K562 (cell line): ENCODE data around the gene FBXO48. TPM values are rescaled to one million over a fixed set of nuclear protein-coding genes. Genes with fewer than 3 reads are reported as not detected.

Source experiments
- ATAC-seq: fragments of 200-7000 bp; cut with Tn5 transposase; 3 replicates; pipeline ENCODE4 v1.9.1; 2020; ENCODE audit warnings: moderate library complexity
- BruUV-seq: library from RNA; stranded (reverse); fragments of 400-500 nt; replicated peaks from 2 replicates; lab custom pipeline; 2021; lab: Mats Ljungman, UMichigan
- CTCF ChIA-PET: fragments of 300-600 bp; formaldehyde crosslinking; extraction: SDS; loops from one replicate; lab custom pipeline; 2021; ENCODE audit warnings: low intra/inter-chr PET ratio; lab: Yijun Ruan, JAX
- POLR2A ChIA-PET: fragments of 300-600, 350-650 bp; sonication (Branson Sonifier 250); formaldehyde crosslinking; extraction: SDS; loops from one replicate; lab custom pipeline; 2021; ENCODE audit warnings: antibody characterized with exemption, inconsistent platforms; lab: Yijun Ruan, JAX
- DNase-seq, 4 experiments: peaks; one replicate each; pipeline versions ENCODE4 v3.0.0 to v3.0.0-alpha.2; 2011 to 2018; ENCODE audit warnings: low spot score in 3 of 4, mixed read lengths in 3 of 4; ENCODE audit errors: extremely low read depth in 1 of 4
- FAIRE-seq: peaks from 2 replicates; lab custom pipeline; 2011; peaks lifted over from hg19 to GRCh38; lab: Jason Lieb, UNC
- H2AFZ ChIP-seq: 2 replicates; pipeline ENCODE4 v1.6.0; 2011; ENCODE audit warnings: low read depth, low read length, control low read depth, inconsistent platforms
- H3K27ac ChIP-seq: fragments of 200-600 bp; 3 replicates; pipeline ENCODE4 v1.8.0; 2011; ENCODE audit warnings: low read depth, mild to moderate bottlenecking, control low read depth, inconsistent platforms, low read length, moderate library complexity, mixed read lengths; ENCODE audit errors: extremely low read depth
- H3K27me3 ChIP-seq, 2 experiments: fragments of 300-600 bp in 1 of 2; 2 replicates in 1 of 2; 3 replicates in 1 of 2; pipeline versions ENCODE4 v1.6.0 to v1.8.0; 2011; ENCODE audit warnings: inconsistent platforms in 2 of 2, low read length in 2 of 2, mild to moderate bottlenecking in 1 of 2, mixed read lengths in 1 of 2, moderate library complexity in 1 of 2; ENCODE audit not compliant: control insufficient read depth in 2 of 2, insufficient read depth in 2 of 2
- H3K36me3 ChIP-seq: fragments of 300-600 bp; 3 replicates; pipeline ENCODE4 v1.8.0; 2011; ENCODE audit warnings: mild to moderate bottlenecking, low read length, inconsistent platforms; ENCODE audit not compliant: control insufficient read depth, insufficient read depth
- H3K4me1 ChIP-seq, 2 experiments: fragments of 200-600 bp in 1 of 2; replicated peaks in 1 of 2; 2 replicates in 1 of 2; 3 replicates in 1 of 2; pipeline versions ENCODE4 v1.5.1 to v1.8.0; 2011; ENCODE audit warnings: inconsistent platforms in 2 of 2, low read length in 2 of 2, mild to moderate bottlenecking in 1 of 2, mixed read lengths in 1 of 2, moderate library complexity in 1 of 2; ENCODE audit not compliant: control insufficient read depth in 2 of 2, insufficient read depth in 2 of 2
- H3K4me2 ChIP-seq: 2 replicates; pipeline ENCODE4 v1.6.1; 2011; ENCODE audit warnings: low read length, control low read depth, inconsistent platforms, mixed read lengths; ENCODE audit not compliant: insufficient read depth
- H3K4me3 ChIP-seq: fragments of 200-600 bp; sonication (generic), shearing (Covaris generic); 2 replicates; pipeline ENCODE4 v1.5.1; 2016; ENCODE audit warnings: control low read depth, inconsistent platforms
- H3K79me2 ChIP-seq: fragments of 200-600 bp; 3 replicates; pipeline ENCODE4 v1.8.0; 2011; ENCODE audit warnings: low read length, inconsistent platforms; ENCODE audit not compliant: control insufficient read depth, insufficient read depth
- H3K9ac ChIP-seq, 2 experiments: 2 replicates each; pipeline versions ENCODE4 v1.6.0 to v1.6.1; 2011; ENCODE audit warnings: low read depth in 2 of 2, low read length in 2 of 2, control low read depth in 1 of 2, inconsistent platforms in 1 of 2, mild to moderate bottlenecking in 1 of 2, mixed read lengths in 1 of 2; ENCODE audit not compliant: insufficient read depth in 1 of 2
- H3K9me1 ChIP-seq: one replicate; pipeline ENCODE4 v1.6.0; 2011; ENCODE audit warnings: inconsistent platforms, mild to moderate bottlenecking, low read length, moderate library complexity; ENCODE audit not compliant: control insufficient read depth, insufficient read depth
- H3K9me3 ChIP-seq: replicated peaks from 2 replicates; pipeline ENCODE4 v1.5.1; 2011; ENCODE audit warnings: low read depth, low read length, inconsistent platforms; ENCODE audit not compliant: control insufficient read depth, insufficient read depth
- H4K20me1 ChIP-seq: replicated peaks from 2 replicates; pipeline ENCODE4 v1.6.1; 2011; ENCODE audit warnings: low read length, inconsistent platforms, mixed read lengths; ENCODE audit not compliant: control insufficient read depth, insufficient read depth
- KLF13 ChIP-seq: fragments of 450-650 bp; IDR thresholded peaks from 2 replicates; pipeline ENCODE4 v1.6.1; 2016; ENCODE audit warnings: missing genetic modification characterization, low read depth, mild to moderate bottlenecking, missing compliant biosample characterization, moderate library complexity, borderline replicate concordance
- SIRT6 ChIP-seq: IDR thresholded peaks from one replicate; pipeline ENCODE4 v1.6.1; 2012; ENCODE audit warnings: low read depth, mild to moderate bottlenecking, control low read depth, inconsistent platforms, low read length, moderate library complexity
- SRSF1 ChIP-seq: fragments of 200-400 bp; formaldehyde crosslinking; IDR thresholded peaks from 2 replicates; pipeline ENCODE4 v1.6.1; 2017; ENCODE audit warnings: mild to moderate bottlenecking, low read depth, low read length, moderate library complexity
- TRIM24 ChIP-seq, 2 experiments: fragments of 450-650 bp; IDR thresholded peaks; 2 replicates each; pipeline ENCODE4 v1.6.1; 2016
- WGBS: fragments of 100-300 bp; shearing (Covaris generic); methylation state at CpG from one replicate; pipeline ENCODE4 v1.1.6; 2016; ENCODE audit warnings: low coverage, mixed read lengths; ENCODE audit not compliant: insufficient coverage; ENCODE audit errors: missing lambda C conversion rate; 5-methylcytosine and 5-hydroxymethylcytosine counted together
- in situ Hi-C: fragments of 300-500 bp; cut with MboI; formaldehyde crosslinking; loops from 4 replicates; pipeline ENCODE4 v1.15.0; 2018; ENCODE audit warnings: inconsistent platforms, mixed read lengths
- intact Hi-C: fragments of 100-400 bp; cut with micrococcal nuclease; formaldehyde crosslinking; loops from 2 replicates; pipeline ENCODE4 v1.14.2; 2022
- polyA plus RNA-seq, 8 experiments: library from polyadenylated mRNA; depleted of rRNA in 4 of 8; stranded (reverse) in 5 of 8; unstranded in 3 of 8; fragments of >200 nt; fragmentation: Nextera tagmentation in 2 of 8; fragmentation: Illumina TruSeq in 1 of 8; extraction: Ambion mirVana in 2 of 8; extraction: Trizol in 1 of 8; gene quantifications; 2 replicates each; pipeline versions ENCODE4 v1.2.1 to v1.2.3, GENCODE V29; 2011 to 2014; ENCODE audit warnings: inconsistent platforms in 1 of 8, missing spikeins in 1 of 8
- total RNA-seq, 7 experiments: library from RNA; depleted of rRNA in 6 of 7; stranded (reverse); fragments of >200 nt in 6 of 7; fragmentation: Illumina TruSeq in 2 of 7; extraction: Trizol in 2 of 7; gene quantifications; 2 replicates each; pipeline versions ENCODE4 v1.2.1 to v1.2.3, GENCODE V29; 2011 to 2021; ENCODE audit warnings: low replicate concordance in 1 of 7
- TF ChIP-seq, protein P1 (sequence below), 3 experiments: fragments of 200-800 bp in 1 of 3; fragments of 250-450 bp in 1 of 3; fragments of 450-650 bp in 1 of 3; sonication (Bioruptor Pico) in 1 of 3; sonication (Bioruptor generic) in 1 of 3; formaldehyde crosslinking in 1 of 3; IDR thresholded peaks; 2 replicates each; pipeline versions ENCODE4 v1.6.1 to v1.8.0; 2016 to 2022; ENCODE audit warnings: mild to moderate bottlenecking in 2 of 3, missing genetic modification characterization in 2 of 3, missing compliant biosample characterization in 1 of 3, moderate library complexity in 1 of 3
- TF ChIP-seq, protein P2 (sequence below): sonication (generic); formaldehyde crosslinking; IDR thresholded peaks from 2 replicates; pipeline ENCODE4 v1.8.0; 2022; ENCODE audit warnings: missing genetic modification reagents, mild to moderate bottlenecking, borderline replicate concordance
- TF ChIP-seq, protein P3 (sequence below): fragments of 250-450 bp; sonication (Bioruptor Pico); IDR thresholded peaks from 2 replicates; pipeline ENCODE4 v1.5.0; 2020; ENCODE audit warnings: mild to moderate bottlenecking, borderline replicate concordance
- TF ChIP-seq, protein P4 (sequence below): fragments of 450-650 bp; formaldehyde crosslinking; IDR thresholded peaks from 2 replicates; pipeline ENCODE4 v1.4.0; 2020; ENCODE audit warnings: mild to moderate bottlenecking, moderate library complexity
- TF ChIP-seq, protein P5 (sequence below): fragments of 450-650 bp; formaldehyde crosslinking; IDR thresholded peaks from 2 replicates; pipeline ENCODE4 v1.4.0; 2022; ENCODE audit warnings: missing genetic modification characterization
- TF ChIP-seq, protein P6 (sequence below): fragments of 450-650 bp; IDR thresholded peaks from 2 replicates; pipeline ENCODE4 v1.6.1; 2016; ENCODE audit warnings: borderline replicate concordance

Gene FBXO48
- total and polyA plus RNA-seq, 9 of the 15 experiments (the other 6 are each of a cell fraction or from before 2014, with no cell fraction given) = 0.36 to 1.8 (median 0.73) TPM

DNA sequence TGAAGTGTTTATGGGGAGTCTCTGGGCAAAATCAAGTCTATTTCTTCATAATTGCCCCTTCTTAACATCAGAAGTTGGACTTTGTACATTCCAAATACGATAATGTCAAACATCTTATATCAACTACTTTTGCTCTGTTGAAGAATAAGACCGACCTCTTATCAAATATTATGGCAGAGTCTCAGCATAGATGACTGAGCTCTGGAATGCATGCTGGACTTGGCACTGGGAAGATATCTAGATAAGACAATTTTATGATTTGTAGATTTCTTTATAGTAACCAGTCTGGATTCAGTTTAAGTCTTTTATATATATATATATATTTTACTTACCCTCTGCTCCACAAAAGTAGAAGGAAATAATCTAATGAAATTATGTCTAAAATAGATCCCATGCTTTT, 8.5 kb upstream of the FBXO48 start:
- H3K9me3 ChIP-seq = no peaks in the 10 kb centered on the region
- POLR2A ChIA-PET = no interaction called here
- no peaks in the 10 kb centered on the region for H4K20me1 ChIP-seq
- 22% methylated on average over 2 of the region's 2 CpGs for WGBS
- no peak overlapping the region for H2AFZ ChIP-seq
- no peaks in the 10 kb centered on the region for H3K36me3 ChIP-seq
- no peaks in the 10 kb centered on the region for H3K9me1 ChIP-seq
- FAIRE-seq (no peak), DNase-seq (no peak), ATAC-seq (no peak)
- H3K4me3 ChIP-seq = no peak overlapping the region
- in situ Hi-C loops (loop anchor here (25.0 kb wide), 1 partner anchor 162 kb away; the partner anchor contains the start of gene PROKR1), intact Hi-C loops (no loop called here)
- no peak overlapping the region for H3K4me2 ChIP-seq
- H3K79me2 ChIP-seq = no peaks in the 10 kb centered on the region
- no peak overlapping the region for H3K9ac ChIP-seq
- no TSS peak for BruUV-seq
- peaks cover 0 to 3% of the 10 kb centered on the region in 2 experiments; a peak in 3 of 5 replicates for H3K4me1 ChIP-seq
- CTCF ChIA-PET = no interaction called here
- H3K27ac ChIP-seq = no peak overlapping the region
- no peaks in the 10 kb centered on the region for H3K27me3 ChIP-seq
- TF ChIP-seq, protein P1, sequence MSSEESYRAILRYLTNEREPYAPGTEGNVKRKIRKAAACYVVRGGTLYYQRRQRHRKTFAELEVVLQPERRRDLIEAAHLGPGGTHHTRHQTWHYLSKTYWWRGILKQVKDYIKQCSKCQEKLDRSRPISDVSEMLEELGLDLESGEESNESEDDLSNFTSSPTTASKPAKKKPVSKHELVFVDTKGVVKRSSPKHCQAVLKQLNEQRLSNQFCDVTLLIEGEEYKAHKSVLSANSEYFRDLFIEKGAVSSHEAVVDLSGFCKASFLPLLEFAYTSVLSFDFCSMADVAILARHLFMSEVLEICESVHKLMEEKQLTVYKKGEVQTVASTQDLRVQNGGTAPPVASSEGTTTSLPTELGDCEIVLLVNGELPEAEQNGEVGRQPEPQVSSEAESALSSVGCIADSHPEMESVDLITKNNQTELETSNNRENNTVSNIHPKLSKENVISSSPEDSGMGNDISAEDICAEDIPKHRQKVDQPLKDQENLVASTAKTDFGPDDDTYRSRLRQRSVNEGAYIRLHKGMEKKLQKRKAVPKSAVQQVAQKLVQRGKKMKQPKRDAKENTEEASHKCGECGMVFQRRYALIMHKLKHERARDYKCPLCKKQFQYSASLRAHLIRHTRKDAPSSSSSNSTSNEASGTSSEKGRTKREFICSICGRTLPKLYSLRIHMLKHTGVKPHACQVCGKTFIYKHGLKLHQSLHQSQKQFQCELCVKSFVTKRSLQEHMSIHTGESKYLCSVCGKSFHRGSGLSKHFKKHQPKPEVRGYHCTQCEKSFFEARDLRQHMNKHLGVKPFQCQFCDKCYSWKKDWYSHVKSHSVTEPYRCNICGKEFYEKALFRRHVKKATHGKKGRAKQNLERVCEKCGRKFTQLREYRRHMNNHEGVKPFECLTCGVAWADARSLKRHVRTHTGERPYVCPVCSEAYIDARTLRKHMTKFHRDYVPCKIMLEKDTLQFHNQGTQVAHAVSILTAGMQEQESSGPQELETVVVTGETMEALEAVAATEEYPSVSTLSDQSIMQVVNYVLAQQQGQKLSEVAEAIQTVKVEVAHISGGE (CRISPR knock-in tag; IDR thresholded peaks at IDR 0.05) = no peak
- TF ChIP-seq SRSF1 (no peak), KLF13 (tag) (no peak), SIRT6 (no peak), TRIM24 (IDR thresholded peaks at IDR 0.05) (no peak)
- TF ChIP-seq, protein P2, sequence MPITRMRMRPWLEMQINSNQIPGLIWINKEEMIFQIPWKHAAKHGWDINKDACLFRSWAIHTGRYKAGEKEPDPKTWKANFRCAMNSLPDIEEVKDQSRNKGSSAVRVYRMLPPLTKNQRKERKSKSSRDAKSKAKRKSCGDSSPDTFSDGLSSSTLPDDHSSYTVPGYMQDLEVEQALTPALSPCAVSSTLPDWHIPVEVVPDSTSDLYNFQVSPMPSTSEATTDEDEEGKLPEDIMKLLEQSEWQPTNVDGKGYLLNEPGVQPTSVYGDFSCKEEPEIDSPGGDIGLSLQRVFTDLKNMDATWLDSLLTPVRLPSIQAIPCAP (CRISPR knock-in tag) = no peak
- TF ChIP-seq, protein P3, sequence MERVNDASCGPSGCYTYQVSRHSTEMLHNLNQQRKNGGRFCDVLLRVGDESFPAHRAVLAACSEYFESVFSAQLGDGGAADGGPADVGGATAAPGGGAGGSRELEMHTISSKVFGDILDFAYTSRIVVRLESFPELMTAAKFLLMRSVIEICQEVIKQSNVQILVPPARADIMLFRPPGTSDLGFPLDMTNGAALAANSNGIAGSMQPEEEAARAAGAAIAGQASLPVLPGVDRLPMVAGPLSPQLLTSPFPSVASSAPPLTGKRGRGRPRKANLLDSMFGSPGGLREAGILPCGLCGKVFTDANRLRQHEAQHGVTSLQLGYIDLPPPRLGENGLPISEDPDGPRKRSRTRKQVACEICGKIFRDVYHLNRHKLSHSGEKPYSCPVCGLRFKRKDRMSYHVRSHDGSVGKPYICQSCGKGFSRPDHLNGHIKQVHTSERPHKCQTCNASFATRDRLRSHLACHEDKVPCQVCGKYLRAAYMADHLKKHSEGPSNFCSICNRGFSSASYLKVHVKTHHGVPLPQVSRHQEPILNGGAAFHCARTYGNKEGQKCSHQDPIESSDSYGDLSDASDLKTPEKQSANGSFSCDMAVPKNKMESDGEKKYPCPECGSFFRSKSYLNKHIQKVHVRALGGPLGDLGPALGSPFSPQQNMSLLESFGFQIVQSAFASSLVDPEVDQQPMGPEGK = no peak
- TF ChIP-seq, protein P4, sequence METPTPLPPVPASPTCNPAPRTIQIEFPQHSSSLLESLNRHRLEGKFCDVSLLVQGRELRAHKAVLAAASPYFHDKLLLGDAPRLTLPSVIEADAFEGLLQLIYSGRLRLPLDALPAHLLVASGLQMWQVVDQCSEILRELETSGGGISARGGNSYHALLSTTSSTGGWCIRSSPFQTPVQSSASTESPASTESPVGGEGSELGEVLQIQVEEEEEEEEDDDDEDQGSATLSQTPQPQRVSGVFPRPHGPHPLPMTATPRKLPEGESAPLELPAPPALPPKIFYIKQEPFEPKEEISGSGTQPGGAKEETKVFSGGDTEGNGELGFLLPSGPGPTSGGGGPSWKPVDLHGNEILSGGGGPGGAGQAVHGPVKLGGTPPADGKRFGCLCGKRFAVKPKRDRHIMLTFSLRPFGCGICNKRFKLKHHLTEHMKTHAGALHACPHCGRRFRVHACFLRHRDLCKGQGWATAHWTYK (CRISPR knock-in tag) = no peak
- TF ChIP-seq, protein P5, sequence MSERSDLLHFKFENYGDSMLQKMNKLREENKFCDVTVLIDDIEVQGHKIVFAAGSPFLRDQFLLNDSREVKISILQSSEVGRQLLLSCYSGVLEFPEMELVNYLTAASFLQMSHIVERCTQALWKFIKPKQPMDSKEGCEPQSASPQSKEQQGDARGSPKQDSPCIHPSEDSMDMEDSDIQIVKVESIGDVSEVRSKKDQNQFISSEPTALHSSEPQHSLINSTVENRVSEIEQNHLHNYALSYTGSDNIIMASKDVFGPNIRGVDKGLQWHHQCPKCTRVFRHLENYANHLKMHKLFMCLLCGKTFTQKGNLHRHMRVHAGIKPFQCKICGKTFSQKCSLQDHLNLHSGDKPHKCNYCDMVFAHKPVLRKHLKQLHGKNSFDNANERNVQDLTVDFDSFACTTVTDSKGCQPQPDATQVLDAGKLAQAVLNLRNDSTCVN (CRISPR knock-in tag) = no peak
- TF ChIP-seq, protein P6, sequence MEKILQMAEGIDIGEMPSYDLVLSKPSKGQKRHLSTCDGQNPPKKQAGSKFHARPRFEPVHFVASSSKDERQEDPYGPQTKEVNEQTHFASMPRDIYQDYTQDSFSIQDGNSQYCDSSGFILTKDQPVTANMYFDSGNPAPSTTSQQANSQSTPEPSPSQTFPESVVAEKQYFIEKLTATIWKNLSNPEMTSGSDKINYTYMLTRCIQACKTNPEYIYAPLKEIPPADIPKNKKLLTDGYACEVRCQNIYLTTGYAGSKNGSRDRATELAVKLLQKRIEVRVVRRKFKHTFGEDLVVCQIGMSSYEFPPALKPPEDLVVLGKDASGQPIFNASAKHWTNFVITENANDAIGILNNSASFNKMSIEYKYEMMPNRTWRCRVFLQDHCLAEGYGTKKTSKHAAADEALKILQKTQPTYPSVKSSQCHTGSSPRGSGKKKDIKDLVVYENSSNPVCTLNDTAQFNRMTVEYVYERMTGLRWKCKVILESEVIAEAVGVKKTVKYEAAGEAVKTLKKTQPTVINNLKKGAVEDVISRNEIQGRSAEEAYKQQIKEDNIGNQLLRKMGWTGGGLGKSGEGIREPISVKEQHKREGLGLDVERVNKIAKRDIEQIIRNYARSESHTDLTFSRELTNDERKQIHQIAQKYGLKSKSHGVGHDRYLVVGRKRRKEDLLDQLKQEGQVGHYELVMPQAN = no peak
